Loucy (cell line): ENCODE measurements around the gene HPGD.

Experiments
- H2AFZ ChIP-seq: fragments of 200-600 bp; sonication (generic); 2 replicates; pipeline ENCODE4 v1.6.0; 2016; ENCODE audit warnings: antibody characterized with exemption, mild to moderate bottlenecking, low read length, moderate library complexity
- H3F3A ChIP-seq: fragments of 200-600 bp; 2 replicates; pipeline ENCODE4 v1.6.0; 2016; ENCODE audit warnings: antibody characterized with exemption, low read depth, mild to moderate bottlenecking
- H3K27me3 ChIP-seq: fragments of 200-600 bp; sonication (generic); 2 replicates; pipeline ENCODE4 v1.6.1; 2014; ENCODE audit warnings: low read length, mild to moderate bottlenecking; ENCODE audit not compliant: insufficient read depth, poor library complexity, severe bottlenecking
- H3K36me3 ChIP-seq: fragments of 200-600 bp; sonication (generic); 2 replicates; pipeline ENCODE4 v1.6.1; 2016; ENCODE audit warnings: low read length; ENCODE audit not compliant: insufficient read depth
- H3K4me1 ChIP-seq: fragments of 200-600 bp; sonication (generic); 2 replicates; pipeline ENCODE4 v1.5.1; 2014; ENCODE audit warnings: low read length, mild to moderate bottlenecking; ENCODE audit not compliant: insufficient read depth, poor library complexity, severe bottlenecking
- H3K4me2 ChIP-seq: fragments of 200-600 bp; sonication (generic); 2 replicates; pipeline ENCODE4 v1.6.0; 2014; ENCODE audit warnings: antibody characterized with exemption, low read length, low read depth, mild to moderate bottlenecking; ENCODE audit not compliant: poor library complexity, severe bottlenecking
- H3K4me3 ChIP-seq: fragments of 200-600 bp; sonication (generic); 2 replicates; pipeline ENCODE4 v1.5.1; 2014; ENCODE audit warnings: low read length, mild to moderate bottlenecking, mixed read lengths; ENCODE audit not compliant: poor library complexity, severe bottlenecking
- H3K79me2 ChIP-seq: fragments of 200-600 bp; sonication (generic); 2 replicates; pipeline ENCODE4 v1.6.1; 2014; ENCODE audit warnings: low read length; ENCODE audit not compliant: insufficient read depth
- H3K9ac ChIP-seq: fragments of 200-600 bp; sonication (generic); 2 replicates; pipeline ENCODE4 v1.6.0; 2014; ENCODE audit warnings: mild to moderate bottlenecking, low read depth, low read length, moderate library complexity; ENCODE audit not compliant: poor library complexity, severe bottlenecking
- H3K9me2 ChIP-seq: fragments of 200-600 bp; sonication (generic); replicated peaks from 2 replicates; pipeline ENCODE4 v1.6.1; 2016; ENCODE audit warnings: low read depth, low read length, mixed read lengths
- H3K9me3 ChIP-seq: fragments of 200-600 bp; sonication (generic); 2 replicates; pipeline ENCODE4 v1.6.1; 2014; ENCODE audit warnings: mild to moderate bottlenecking, antibody characterized with exemption, low read length, low read depth; ENCODE audit not compliant: insufficient read depth
- H4K20me1 ChIP-seq: fragments of 200-600 bp; sonication (generic); 2 replicates; pipeline ENCODE4 v1.6.0; 2014; ENCODE audit warnings: antibody characterized with exemption, low read length, mild to moderate bottlenecking; ENCODE audit not compliant: insufficient read depth, poor library complexity, severe bottlenecking
- EZH2phosphoT487 ChIP-seq: fragments of 200-600 bp; IDR thresholded peaks from 2 replicates; pipeline ENCODE4 v1.6.1; 2018; ENCODE audit warnings: antibody characterized with exemption, mild to moderate bottlenecking, moderate library complexity, borderline replicate concordance
- TF ChIP-seq, protein P1 (sequence below): fragments of 200-600 bp; sonication (generic); conservative IDR thresholded peaks from 2 replicates; pipeline ENCODE4 v1.5.1; 2014; ENCODE audit warnings: mild to moderate bottlenecking, antibody characterized with exemption, low read length

The HPGD gene

GRCh38 chr4:174540175-174540574 lies 17.9 kb upstream of the HPGD start:
- no peaks in the 10 kb centered on the region for H4K20me1 ChIP-seq
- H3K79me2 ChIP-seq: no peaks in the 10 kb centered on the region
- H3K36me3 ChIP-seq: no peaks in the 10 kb centered on the region
- no peak overlapping the region for H2AFZ ChIP-seq
- no peaks in the 10 kb centered on the region for H3K27me3 ChIP-seq
- H3K9me2 ChIP-seq: no peaks in the 10 kb centered on the region
- peaks cover 8% of the 10 kb centered on the region for H3K4me1 ChIP-seq
- H3F3A ChIP-seq: no peaks in the 10 kb centered on the region
- no peak overlapping the region for H3K4me2 ChIP-seq
- H3K9me3 ChIP-seq: no peaks in the 10 kb centered on the region
- no peak overlapping the region for H3K9ac ChIP-seq
- no peak overlapping the region for H3K4me3 ChIP-seq
- TF ChIP-seq, protein P1, sequence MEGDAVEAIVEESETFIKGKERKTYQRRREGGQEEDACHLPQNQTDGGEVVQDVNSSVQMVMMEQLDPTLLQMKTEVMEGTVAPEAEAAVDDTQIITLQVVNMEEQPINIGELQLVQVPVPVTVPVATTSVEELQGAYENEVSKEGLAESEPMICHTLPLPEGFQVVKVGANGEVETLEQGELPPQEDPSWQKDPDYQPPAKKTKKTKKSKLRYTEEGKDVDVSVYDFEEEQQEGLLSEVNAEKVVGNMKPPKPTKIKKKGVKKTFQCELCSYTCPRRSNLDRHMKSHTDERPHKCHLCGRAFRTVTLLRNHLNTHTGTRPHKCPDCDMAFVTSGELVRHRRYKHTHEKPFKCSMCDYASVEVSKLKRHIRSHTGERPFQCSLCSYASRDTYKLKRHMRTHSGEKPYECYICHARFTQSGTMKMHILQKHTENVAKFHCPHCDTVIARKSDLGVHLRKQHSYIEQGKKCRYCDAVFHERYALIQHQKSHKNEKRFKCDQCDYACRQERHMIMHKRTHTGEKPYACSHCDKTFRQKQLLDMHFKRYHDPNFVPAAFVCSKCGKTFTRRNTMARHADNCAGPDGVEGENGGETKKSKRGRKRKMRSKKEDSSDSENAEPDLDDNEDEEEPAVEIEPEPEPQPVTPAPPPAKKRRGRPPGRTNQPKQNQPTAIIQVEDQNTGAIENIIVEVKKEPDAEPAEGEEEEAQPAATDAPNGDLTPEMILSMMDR: no peak
- no peak for TF ChIP-seq EZH2phosphoT487

- Histone ChIP-seq H3K4me1 (peaks cover 8% of the 10 kb centered on the region), H3K9ac (no peak overlapping the region), H4K20me1 (no peaks in the 10 kb centered on the region), H3K9me2 (no peaks in the 10 kb centered on the region), H3K4me2 (no peak overlapping the region), H3F3A (no peaks in the 10 kb centered on the region), H3K27me3 (no peaks in the 10 kb centered on the region), H2AFZ (no peak overlapping the region), H3K36me3 (no peaks in the 10 kb centered on the region), H3K4me3 (no peak overlapping the region), H3K79me2 (no peaks in the 10 kb centered on the region), H3K9me3 (no peaks in the 10 kb centered on the region)
- no peak for TF ChIP-seq EZH2phosphoT487
- TF ChIP-seq, protein P1: no peak
Measured at GRCh38 chr4:174539571-174539970, 17.3 kb upstream of the HPGD start.

DNA sequence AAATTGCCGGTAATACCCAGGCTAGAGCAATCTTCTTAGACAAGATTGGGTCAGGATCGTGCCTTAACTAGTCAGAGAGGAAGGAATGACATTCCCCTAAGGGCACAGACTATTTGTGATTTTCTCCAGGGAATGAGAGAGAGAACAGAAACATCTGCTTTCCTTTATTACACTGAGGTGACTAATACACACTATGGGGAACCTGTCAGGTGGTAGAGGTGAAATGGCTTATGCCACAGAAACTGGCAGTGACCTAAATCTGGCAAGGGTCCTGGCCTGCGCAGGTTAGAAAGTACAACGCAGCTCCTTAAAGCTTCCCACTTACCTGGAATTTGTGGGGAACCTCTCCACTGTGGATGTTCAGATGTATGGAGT lies 16.6 kb upstream of the HPGD start:
- no peak for TF ChIP-seq EZH2phosphoT487
- TF ChIP-seq, protein P1: no peak
- H3K4me1 ChIP-seq: peaks cover 8% of the 10 kb centered on the region
- no peaks in the 10 kb centered on the region for H3K27me3 ChIP-seq
- H3F3A ChIP-seq: no peaks in the 10 kb centered on the region
- no peak overlapping the region for H2AFZ ChIP-seq
- H3K9me3 ChIP-seq: no peaks in the 10 kb centered on the region
- H3K4me3 ChIP-seq: no peak overlapping the region
- no peaks in the 10 kb centered on the region for H3K36me3 ChIP-seq
- H3K9ac ChIP-seq: no peak overlapping the region
- no peaks in the 10 kb centered on the region for H3K9me2 ChIP-seq
- H4K20me1 ChIP-seq: no peaks in the 10 kb centered on the region
- H3K79me2 ChIP-seq: no peaks in the 10 kb centered on the region
- no peak overlapping the region for H3K4me2 ChIP-seq
